ENCODE measurements around the gene C1QB. TPM values are rescaled to one million over a fixed set of nuclear protein-coding genes. Genes with fewer than 3 reads are reported as not detected.

The C1QB gene
- total RNA-seq, 6 donors from 2014 or later = 391 to 1,763 (median 1,026) TPM

- Histone ChIP-seq H3K9me3 (no peaks in the 10 kb centered on the region), H3K27ac (no peak overlapping the region), H3K4me3 (no peak overlapping the region), H3K36me3 (no peaks in the 10 kb centered on the region), H3K27me3 (no peaks in the 10 kb centered on the region), H3K4me1 (no peaks in the 10 kb centered on the region)
- no peak for TF ChIP-seq POLR2AphosphoS5 (IDR thresholded peaks at IDR 0.05)
- TF ChIP-seq EP300 (IDR thresholded peaks at IDR 0.05) = no peak
- TF ChIP-seq CTCF (IDR thresholded peaks at IDR 0.05) = no peak
- no peak for TF ChIP-seq POLR2A (IDR thresholded peaks at IDR 0.05)
- WGBS, 2 donors = 87 to 92% methylated on average over 13 of the region's 13 CpGs
- DNase-seq = no peak
- no peak for ATAC-seq (ENCODE audit: low FRiP score in 2 of 2)
Observed at GRCh38 chr1:22650089-22650693, 2.8 kb upstream of the C1QB start.

- Histone ChIP-seq H3K9me3 (no peaks in the 10 kb centered on the region), H3K4me1 (no peaks in the 10 kb centered on the region), H3K27me3 (no peaks in the 10 kb centered on the region), H3K36me3 (no peaks in the 10 kb centered on the region), H3K4me3 (no peak overlapping the region), H3K27ac (peak overlapping the region in 2 of 4 donors; percentile 30 to 41)
- WGBS, 2 donors = 64 to 69% methylated on average over 15 of the region's 15 CpGs
- ATAC-seq (ENCODE audit: low FRiP score in 2 of 2) (peak in 1 of 2 donors; percentile 66), DNase-seq (no peak)
- no peak for TF ChIP-seq POLR2A (IDR thresholded peaks at IDR 0.05)
Observed at GRCh38 chr1:22651941-22652856, 837 bp upstream of the C1QB start.

- Histone ChIP-seq H3K4me1 (no peaks in the 10 kb centered on the region), H3K4me3 (peak overlapping the region in 3 of 4 donors; percentile 31 to 42 (median 33)), H3K27ac (no peak overlapping the region), H3K36me3 (no peaks in the 10 kb centered on the region), H3K9me3 (no peaks in the 10 kb centered on the region), H3K27me3 (no peaks in the 10 kb centered on the region)
- WGBS, 2 donors = 63% methylated on average over 5 of the region's 5 CpGs
- ATAC-seq (ENCODE audit: low FRiP score in 2 of 2) (no peak), DNase-seq (no peak)
- TF ChIP-seq CTCF (IDR thresholded peaks at IDR 0.05) (peak in 1 of 6 experiments; percentile 10), POLR2A (IDR thresholded peaks at IDR 0.05) (no peak)
Observed at GRCh38 chr1:22654692-22655091, 1.7 kb downstream of the C1QB start.

GRCh38 chr1:22658385-22659163 lies 5.5 kb downstream of the C1QB start:
- Histone ChIP-seq H3K36me3 (no peaks in the 10 kb centered on the region), H3K9me3 (no peaks in the 10 kb centered on the region), H3K4me3 (no peak overlapping the region), H3K27ac (no peak overlapping the region), H3K4me1 (no peaks in the 10 kb centered on the region), H3K27me3 (no peaks in the 10 kb centered on the region)
- no peak for DNase-seq
- no peak for TF ChIP-seq POLR2AphosphoS5 (IDR thresholded peaks at IDR 0.05)
- no peak for TF ChIP-seq CTCF (IDR thresholded peaks at IDR 0.05)
- no peak for TF ChIP-seq POLR2A (IDR thresholded peaks at IDR 0.05)
- TF ChIP-seq EP300 (IDR thresholded peaks at IDR 0.05) = no peak
- WGBS, 2 donors = 60 to 66% methylated on average over 3 of the region's 3 CpGs
- ATAC-seq (ENCODE audit: low FRiP score in 2 of 2) = no peak

GRCh38 chr1:22660716-22661241 lies 7.7 kb downstream of the C1QB start:
- no peaks in the 10 kb centered on the region for H3K9me3 ChIP-seq
- 79 to 93% methylated on average over 15 to 19 of the region's 19 CpGs for WGBS, 2 donors
- DNase-seq = peak in 1 of 2 donors; percentile 46
- TF ChIP-seq POLR2A (IDR thresholded peaks at IDR 0.05) (no peak), CTCF (IDR thresholded peaks at IDR 0.05) (no peak), POLR2AphosphoS5 (IDR thresholded peaks at IDR 0.05) (no peak)
- H3K4me3 ChIP-seq = no peak overlapping the region
- H3K36me3 ChIP-seq = no peaks in the 10 kb centered on the region
- no peak overlapping the region for H3K27ac ChIP-seq
- no peak for ATAC-seq (ENCODE audit: low FRiP score in 2 of 2)
- H3K27me3 ChIP-seq = no peaks in the 10 kb centered on the region
- no peaks in the 10 kb centered on the region for H3K4me1 ChIP-seq

Data from upper lobe of left lung (tissue), 6 donors.